Measurements from ENCODE around the gene MAP1LC3B2.

Gene MAP1LC3B2

DNA sequence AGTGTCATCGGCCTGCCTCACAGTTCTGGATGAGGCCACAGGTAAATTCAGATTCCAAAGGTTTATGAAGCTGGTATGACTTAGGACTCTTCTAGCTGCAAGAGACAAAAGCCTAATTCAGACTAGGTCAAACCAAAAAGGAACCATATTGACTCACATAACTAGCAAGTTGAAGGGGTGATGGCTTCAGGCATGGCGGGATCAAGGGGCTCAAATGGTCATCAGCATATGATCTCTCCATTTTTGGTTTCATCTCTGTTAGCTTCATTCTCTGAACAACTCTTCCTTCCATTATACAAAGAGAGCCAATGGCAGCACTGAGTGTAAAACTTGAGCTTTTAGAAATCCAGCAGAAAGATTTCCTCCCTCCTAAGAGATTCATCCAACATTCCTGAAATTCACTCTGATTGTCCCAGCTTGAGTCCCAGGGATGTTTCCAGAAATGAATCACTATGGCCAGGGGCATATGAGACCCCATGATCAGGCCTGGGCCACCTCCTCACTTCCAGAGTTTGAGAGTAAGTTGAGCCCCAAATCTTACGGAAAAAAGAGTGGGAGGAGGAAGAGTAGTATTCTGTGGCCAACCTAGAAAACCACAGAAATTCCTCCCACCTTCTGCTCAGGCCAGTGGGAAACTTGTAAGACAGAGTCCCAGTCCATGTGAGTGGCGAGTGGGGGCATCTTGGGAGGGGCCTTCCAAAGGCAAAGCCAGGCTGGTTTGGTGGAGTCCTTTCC is 2.0 kb upstream of the MAP1LC3B2 start:
- TF ChIP-seq, protein P1, sequence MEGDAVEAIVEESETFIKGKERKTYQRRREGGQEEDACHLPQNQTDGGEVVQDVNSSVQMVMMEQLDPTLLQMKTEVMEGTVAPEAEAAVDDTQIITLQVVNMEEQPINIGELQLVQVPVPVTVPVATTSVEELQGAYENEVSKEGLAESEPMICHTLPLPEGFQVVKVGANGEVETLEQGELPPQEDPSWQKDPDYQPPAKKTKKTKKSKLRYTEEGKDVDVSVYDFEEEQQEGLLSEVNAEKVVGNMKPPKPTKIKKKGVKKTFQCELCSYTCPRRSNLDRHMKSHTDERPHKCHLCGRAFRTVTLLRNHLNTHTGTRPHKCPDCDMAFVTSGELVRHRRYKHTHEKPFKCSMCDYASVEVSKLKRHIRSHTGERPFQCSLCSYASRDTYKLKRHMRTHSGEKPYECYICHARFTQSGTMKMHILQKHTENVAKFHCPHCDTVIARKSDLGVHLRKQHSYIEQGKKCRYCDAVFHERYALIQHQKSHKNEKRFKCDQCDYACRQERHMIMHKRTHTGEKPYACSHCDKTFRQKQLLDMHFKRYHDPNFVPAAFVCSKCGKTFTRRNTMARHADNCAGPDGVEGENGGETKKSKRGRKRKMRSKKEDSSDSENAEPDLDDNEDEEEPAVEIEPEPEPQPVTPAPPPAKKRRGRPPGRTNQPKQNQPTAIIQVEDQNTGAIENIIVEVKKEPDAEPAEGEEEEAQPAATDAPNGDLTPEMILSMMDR (IDR thresholded peaks at IDR 0.05; ENCODE audit: unreplicated experiment in 3 of 3): no peak
- Mint-ChIP-seq H3K36me3 (ENCODE audit: low read depth) (no peaks in the 10 kb centered on the region), H3K4me3 (no peak overlapping the region), H3K9me3 (peaks cover 9% of the 10 kb centered on the region), H3K4me1 (peaks cover 17% of the 10 kb centered on the region), H3K27me3 (ENCODE audit: low read depth) (no peaks in the 10 kb centered on the region), H3K27ac (peak overlapping the region; percentile 58 to 80 (median 65))

DNA sequence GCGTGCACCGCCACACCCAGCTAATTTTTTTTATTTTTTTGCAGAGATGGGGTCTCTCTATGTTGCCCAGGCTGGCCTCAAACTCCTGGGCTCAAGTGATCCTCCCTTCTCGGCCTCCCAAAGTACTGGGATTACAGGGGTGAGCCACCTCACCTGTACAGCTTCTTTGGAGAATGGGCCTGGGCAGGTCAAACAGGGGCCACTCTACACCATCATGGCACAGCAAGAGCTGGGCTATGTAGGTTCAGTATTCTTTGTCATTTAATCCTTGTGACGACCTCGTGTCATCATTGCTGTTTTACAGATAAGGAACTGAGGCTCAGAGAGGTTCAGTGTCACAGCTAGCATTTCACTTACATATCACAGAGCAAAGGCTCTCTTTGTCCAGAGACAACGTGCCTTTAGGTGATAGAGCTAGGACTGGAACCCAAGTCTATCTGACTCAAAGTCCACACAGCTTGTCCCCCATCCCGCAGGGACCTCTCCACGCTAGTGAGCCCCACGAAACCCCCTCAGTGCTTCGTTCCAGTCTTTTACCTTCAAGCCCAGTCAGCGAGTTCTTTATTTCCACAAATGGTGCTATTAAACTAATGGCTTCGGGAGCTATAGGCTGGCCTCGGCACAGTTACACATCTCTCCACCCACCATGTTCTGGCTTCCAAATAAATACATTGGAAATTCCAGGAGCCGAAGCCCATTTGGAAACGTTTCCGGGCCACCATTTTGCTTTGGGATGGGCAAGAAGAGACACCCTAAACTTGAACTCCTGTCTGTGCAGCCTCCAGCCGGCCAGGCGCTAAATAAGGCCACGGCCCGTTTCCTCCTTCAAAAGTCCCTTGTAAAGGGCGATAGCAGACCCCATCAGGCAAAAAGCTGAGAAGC is 660 bp upstream of the MAP1LC3B2 start:
- peaks cover 17% of the 10 kb centered on the region for H3K4me1 Mint-ChIP-seq
- peak overlapping the region; percentile 98 to 99 (median 99) for H3K27ac Mint-ChIP-seq
- H3K4me3 Mint-ChIP-seq: peak overlapping the region in 1 of 3 experiments; percentile 71
- no peaks in the 10 kb centered on the region for H3K27me3 Mint-ChIP-seq (ENCODE audit: low read depth)
- peaks cover 5% of the 10 kb centered on the region for H3K36me3 Mint-ChIP-seq (ENCODE audit: low read depth)
- H3K9me3 Mint-ChIP-seq: peaks cover 14% of the 10 kb centered on the region
- TF ChIP-seq, protein P1 (IDR thresholded peaks at IDR 0.05; ENCODE audit: unreplicated experiment in 3 of 3): no peak

DNA sequence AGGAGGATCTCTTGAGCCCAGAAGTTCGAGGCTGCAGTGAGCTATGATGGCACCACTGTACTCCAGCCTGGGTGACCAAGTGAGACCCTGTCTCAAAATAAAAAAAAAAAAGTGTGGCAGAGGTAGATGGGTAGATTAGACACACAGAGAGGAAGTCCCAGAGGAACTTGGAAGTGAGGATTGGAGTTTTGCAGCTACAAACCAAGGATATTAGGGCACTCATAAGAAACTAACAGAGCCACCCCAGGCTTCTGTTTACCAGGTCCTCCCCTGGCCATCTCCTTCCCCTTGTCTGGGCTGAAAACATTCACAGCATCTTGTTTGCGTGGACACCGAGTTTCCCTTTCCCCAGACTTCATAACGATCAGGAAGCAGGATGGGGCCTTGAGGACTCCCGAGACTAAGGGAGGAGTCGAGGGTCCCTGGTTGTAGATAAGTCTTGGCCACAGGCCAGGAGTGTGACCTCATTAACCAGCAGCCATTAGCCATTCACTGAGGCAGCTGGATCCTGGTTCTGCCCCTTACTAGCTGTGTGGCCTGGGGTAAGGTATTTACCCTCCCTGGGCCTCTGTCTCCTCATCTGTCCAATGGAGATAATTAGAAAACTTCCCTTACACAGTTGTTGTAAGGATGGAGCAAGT is 2.1 kb downstream of the MAP1LC3B2 start:
- no peak overlapping the region for H3K4me3 Mint-ChIP-seq
- H3K9me3 Mint-ChIP-seq: peaks cover 31% of the 10 kb centered on the region
- H3K36me3 Mint-ChIP-seq (ENCODE audit: low read depth): peaks cover 14% of the 10 kb centered on the region
- H3K4me1 Mint-ChIP-seq: peaks cover 17% of the 10 kb centered on the region
- peak overlapping the region in 1 of 3 experiments; percentile 69 for H3K27ac Mint-ChIP-seq
- TF ChIP-seq, protein P1 (IDR thresholded peaks at IDR 0.05; ENCODE audit: unreplicated experiment in 3 of 3): no peak
- H3K27me3 Mint-ChIP-seq (ENCODE audit: low read depth): no peaks in the 10 kb centered on the region

DNA sequence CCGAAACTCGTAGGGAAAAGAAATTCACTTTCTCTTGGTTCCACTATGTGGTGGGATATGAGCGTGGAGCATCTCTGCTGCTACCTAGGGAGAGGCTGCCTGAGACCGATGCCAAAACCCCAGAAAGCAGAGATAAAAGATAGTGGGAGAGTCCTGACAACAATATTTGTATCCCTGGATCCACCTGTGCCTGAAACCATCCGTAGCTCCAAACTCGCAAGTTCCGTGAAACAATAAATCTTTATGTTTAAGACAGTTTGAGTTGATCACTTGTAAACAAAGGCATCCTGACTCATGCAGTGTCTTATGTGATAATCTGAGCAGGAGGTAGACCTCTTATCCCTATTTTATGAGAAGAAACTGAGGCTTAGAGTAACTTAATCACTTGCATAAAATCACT is 2.9 kb downstream of the MAP1LC3B2 start:
- peaks cover 14% of the 10 kb centered on the region for H3K36me3 Mint-ChIP-seq (ENCODE audit: low read depth)
- H3K27ac Mint-ChIP-seq: peak overlapping the region in 1 of 3 experiments; percentile 69
- no peaks in the 10 kb centered on the region for H3K27me3 Mint-ChIP-seq (ENCODE audit: low read depth)
- peaks cover 31% of the 10 kb centered on the region for H3K9me3 Mint-ChIP-seq
- H3K4me1 Mint-ChIP-seq: peaks cover 17% of the 10 kb centered on the region
- no peak overlapping the region for H3K4me3 Mint-ChIP-seq
- TF ChIP-seq, protein P1 (IDR thresholded peaks at IDR 0.05; ENCODE audit: unreplicated experiment in 3 of 3): no peak

DNA sequence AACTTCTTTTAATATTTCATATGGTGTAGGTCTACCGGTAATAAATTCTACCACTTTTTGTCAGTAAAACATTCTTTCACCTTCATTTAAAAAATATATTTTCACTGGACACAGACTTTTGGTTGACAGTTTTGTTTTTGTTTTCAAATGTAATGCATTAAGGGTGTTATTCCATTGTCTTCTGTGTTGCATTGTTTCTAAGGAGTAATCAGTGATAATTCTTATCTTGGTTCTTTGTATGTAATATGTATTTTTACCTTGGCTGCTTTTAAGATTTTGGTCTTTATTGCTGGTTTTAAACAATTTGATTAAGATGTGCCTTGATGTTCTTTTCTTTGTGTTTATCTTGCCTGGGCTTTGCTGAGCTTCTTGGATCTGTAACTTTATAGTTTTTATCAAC is 4.1 kb downstream of the MAP1LC3B2 start:
- TF ChIP-seq, protein P1 (IDR thresholded peaks at IDR 0.05; ENCODE audit: unreplicated experiment in 3 of 3): no peak
- Mint-ChIP-seq H3K27me3 (ENCODE audit: low read depth) (no peaks in the 10 kb centered on the region), H3K27ac (no peak overlapping the region), H3K4me3 (no peak overlapping the region), H3K36me3 (ENCODE audit: low read depth) (peaks cover 14% of the 10 kb centered on the region), H3K9me3 (peaks cover 32% of the 10 kb centered on the region), H3K4me1 (peaks cover 17% of the 10 kb centered on the region)
